Left ventricle myocardium superior (tissue), 1 donor: ENCODE data around the gene FAM217A. TPM values are rescaled to one million over a fixed set of nuclear protein-coding genes. Genes with fewer than 3 reads are reported as not detected.
"Not testable (repeated sequence)": the region's sequence is repeated elsewhere in the genome, so short reads cannot be mapped to it uniquely, and the experiment has no call there.

ENCODE experiments used
- ATAC-seq: fragments of 200-7000 bp; cut with Tn5 transposase; one replicate; pipeline ENCODE4 v1.9.1; 2020; ENCODE audit warnings: mild to moderate bottlenecking, moderate library complexity
- DNase-seq: peaks from one replicate; pipeline ENCODE4 v3.0.0-alpha.2; 2020
- intact Hi-C: fragments of 100-400 bp; cut with micrococcal nuclease; formaldehyde crosslinking; loops from one replicate; pipeline ENCODE4 v1.11.0; 2022
- total RNA-seq: library from RNA; stranded (reverse); fragmentation: NEBNext Ultra II Directional; extraction: Animal tissue kit (Norgen Biotek cat#: 25700); gene quantifications from one replicate; pipeline ENCODE4 v1.2.1, GENCODE V29; 2021
- donor health status: DM: no; HTN: yes; CAD: no; lungs with severe emphysema.

Gene FAM217A
- total RNA-seq, 1 donor from 2014 or later: not detected

DNA sequence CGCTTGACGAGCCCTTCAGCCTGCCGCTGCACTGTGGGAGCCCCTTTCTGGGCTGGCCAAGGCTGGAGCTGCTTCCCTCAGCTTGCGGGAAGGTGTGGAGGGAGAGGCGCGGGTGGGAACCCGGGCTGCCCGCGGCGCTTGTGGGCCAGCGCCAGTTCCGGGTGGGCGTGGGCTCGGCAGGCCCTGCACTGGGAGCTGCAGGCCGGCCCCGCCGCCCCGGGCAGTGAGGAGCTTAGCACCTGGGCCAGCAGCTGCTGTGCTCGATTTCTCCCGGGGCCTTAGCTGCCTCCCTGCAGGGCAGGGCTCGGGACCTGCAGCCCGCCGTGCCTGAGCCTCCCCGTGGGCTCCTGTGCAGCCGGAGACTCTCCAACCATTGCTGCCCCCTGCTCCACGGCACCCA lies 11.1 kb upstream of the FAM217A start:
- DNase-seq, intact Hi-C loops, ATAC-seq: not testable (repeated sequence)

DNA sequence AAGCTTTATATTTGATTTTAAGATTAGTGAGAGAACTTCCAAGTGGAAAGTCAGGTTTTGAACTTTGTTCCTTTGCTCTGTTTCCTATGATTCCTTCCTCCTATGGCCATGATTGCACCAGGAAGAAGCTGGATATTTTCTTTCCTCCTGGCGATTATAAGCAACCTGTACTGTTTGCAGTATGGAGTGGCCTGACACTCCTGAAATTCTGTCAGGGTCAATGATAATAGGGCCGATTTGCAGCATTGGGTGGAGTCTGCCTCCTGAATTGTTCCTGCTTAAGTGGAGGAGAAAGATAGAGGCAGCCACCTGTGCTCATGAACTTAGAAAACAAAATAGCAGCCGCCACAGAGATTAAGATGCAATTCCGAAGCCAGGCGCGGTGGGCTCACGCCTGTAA lies 9.8 kb upstream of the FAM217A start:
- ATAC-seq (no peak), DNase-seq (no peak)
- intact Hi-C loops: no loop called here

- ATAC-seq (no peak), DNase-seq (no peak)
- intact Hi-C loops: no loop called here
Observed at GRCh38 chr6:4085332-4085700, 6.4 kb upstream of the FAM217A start.

GRCh38 chr6:4084444-4085331 lies 5.8 kb upstream of the FAM217A start:
- ATAC-seq (no peak), DNase-seq (no peak)
- intact Hi-C loops: no loop called here

GRCh38 chr6:4074478-4075235 lies 4.3 kb downstream of the FAM217A start:
- ATAC-seq (no peak), DNase-seq (no peak)
- intact Hi-C loops: no loop called here

DNA sequence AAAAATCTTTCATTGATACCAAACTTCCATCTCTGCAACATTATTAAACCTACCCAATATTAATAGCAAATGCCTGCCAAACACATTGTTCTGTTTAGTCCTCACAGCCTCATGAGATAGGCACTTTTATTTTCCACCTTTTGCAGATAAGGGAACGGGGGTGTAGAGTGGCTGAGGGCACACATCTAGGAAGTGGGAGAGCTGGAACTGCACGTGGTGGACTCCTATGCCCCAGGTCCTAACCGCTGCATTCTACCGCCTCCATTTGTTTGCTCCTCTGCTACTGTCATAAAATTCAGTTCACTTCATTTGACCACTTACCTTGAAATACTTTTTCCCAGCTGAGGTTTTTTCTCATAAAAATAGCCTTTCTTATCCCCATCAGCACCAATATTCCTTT lies 7.6 kb downstream of the FAM217A start:
- intact Hi-C loops: no loop called here
- no peak for ATAC-seq
- DNase-seq: no peak

DNA sequence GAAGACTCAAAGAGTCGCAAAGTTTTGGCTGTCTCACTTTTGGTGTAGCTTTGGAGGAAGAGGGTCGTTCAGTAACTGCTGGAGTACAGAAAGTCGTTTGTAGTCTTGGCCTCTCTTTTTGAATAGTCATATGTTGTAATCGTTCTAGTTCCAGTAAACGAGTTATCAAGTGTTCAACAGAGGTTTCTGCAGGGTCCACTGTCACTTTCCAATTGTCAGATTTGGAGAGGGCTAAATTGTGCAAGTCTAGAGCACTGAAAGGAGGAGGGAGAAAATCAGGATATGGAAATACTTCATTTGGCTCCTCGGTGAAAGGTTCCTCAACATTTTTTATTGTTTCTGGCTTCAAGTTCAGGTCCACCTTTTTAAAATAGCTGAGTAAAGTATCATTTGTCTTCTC lies 9.7 kb downstream of the FAM217A start:
- ATAC-seq (no peak), DNase-seq (no peak)
- intact Hi-C loops: no loop called here

- intact Hi-C loops: no loop called here
- no peak for ATAC-seq
- no peak for DNase-seq
Observed at GRCh38 chr6:4067673-4068072, 11.3 kb downstream of the FAM217A start.

DNA sequence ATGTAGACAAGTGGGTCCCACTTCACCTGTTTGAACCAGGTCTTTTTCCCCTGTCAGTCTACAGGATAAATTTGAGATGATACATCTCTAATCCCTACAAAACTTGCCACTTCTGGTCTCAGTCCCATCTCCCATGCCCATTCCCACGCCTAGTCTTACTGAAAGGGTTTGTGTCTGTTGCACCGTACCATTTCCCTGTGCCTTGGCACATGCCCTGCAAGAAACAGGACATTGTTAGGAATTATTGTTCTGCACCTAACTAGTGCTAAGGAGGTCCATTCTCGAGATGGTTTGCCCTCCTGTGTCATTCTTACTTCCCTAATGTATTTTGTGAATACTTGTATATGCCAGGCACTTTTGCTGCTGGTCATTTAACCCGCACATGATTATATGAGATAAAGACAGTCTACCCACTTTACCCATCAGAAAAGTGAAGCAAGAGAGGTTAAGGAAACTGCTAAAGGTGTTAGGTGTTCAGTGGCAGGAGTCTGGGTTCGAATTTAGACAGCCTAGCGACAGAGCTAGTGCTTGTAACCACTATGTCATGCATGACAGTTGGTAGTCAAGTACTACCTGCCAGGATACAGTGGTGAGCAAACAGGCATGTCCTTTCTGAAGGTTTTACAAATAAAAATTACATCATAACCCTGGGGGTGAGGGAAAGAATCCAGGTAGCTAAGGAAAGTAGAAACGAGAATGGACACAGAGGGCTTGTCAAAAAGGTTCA lies 12.7 kb downstream of the FAM217A start:
- no peak for ATAC-seq
- intact Hi-C loops: no loop called here
- DNase-seq: no peak

DNA sequence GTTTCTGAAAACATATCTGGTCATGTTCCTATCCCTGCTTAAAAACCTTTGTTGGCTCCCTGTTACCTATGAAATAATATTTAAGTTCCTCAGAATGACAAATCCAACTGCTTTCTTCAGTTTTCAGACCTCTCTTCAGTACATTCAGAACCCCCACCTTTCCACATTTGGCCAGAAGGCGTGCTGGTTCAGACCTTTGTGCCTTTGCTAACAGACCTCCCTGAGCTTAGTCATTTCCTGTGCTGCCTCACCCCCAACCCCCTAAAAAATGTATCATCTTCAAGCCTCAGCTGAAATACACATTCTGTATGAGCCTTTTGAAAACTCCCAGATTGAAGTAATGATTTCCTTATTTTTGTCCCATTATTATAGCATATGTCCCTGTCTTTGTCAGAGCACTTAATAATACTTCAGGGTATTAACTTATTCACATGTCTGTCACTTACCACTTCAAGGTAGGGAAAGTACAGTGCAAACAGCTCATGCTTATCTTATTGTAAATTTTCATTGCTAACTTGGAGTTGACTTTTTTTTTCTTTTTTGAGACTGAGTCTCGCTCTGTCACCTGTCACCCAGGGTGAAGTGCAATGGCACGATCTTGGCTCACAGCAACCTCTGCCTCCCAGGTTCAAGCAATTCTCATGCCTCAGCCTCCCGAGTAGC lies 19.7 kb downstream of the FAM217A start:
- intact Hi-C loops: no loop called here
- DNase-seq: no peak
- ATAC-seq: no peak

DNA sequence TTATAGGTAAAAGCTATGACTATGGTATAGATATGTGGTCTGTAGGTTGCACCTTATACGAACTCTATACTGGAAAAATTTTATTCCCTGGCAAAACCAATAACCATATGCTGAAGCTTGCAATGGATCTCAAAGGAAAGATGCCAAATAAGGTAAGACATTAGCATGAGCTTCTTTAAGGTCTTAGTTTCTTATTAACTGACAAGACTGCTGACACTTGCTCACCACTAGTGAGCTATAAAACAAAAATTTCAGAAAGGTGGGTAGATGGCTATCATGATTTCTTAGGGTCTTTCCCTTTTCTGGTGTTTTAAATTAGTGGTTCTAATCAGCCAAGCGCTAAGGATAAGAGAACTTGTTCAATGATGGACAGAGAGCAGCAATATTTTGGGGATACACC lies 21.9 kb downstream of the FAM217A start:
- DNase-seq: no peak
- intact Hi-C loops: no loop called here
- ATAC-seq: no peak

DNA sequence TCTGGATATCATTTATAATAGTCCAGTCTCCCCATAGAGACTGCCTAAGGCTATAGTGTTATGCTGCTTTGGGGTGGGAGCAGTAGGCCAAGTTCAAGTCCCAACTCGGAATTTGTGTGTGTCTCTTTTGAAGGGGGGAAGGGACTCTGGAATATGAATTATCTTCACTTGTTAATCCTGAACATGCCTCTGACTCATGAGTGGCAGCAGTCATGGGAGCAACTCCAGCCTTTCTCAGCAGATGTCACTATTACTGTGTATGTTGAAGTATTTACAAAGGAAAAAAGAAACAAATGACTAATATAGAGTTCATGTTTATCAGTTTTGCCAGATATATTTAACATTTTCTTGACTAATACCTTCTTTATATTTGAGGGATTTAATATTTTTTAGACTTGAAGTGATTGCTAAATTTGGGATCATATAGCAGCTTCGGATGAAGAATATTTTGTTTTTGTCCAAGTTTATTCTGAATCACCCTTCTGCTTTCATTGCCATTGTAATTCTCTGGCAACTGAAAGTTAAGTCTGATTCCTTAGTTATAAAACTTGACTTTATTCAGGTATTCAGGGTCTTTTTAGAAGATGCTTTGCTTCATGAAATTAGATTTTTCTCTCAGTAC lies 23.4 kb downstream of the FAM217A start:
- DNase-seq (no peak), ATAC-seq (peak; percentile 86)
- intact Hi-C loops: no loop called here

DNA sequence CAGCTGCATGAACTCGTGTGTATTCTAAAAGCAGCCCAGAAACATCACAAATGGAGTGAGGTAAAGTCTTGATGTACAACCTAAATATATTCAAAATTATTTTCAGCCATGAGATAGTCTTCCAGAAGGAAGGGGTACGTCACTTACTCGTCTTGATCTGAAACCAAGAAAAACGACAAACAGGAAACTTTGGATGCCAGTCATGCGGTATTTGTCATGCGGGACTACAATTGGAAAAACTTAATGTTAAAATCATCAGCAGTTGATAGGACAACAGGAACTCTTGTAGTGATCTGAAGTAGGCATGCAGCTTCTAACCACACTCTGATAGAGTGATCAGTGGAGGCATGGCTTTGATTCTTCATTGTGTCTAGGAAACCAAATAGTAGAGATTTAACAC lies 29.7 kb downstream of the FAM217A start:
- no peak for ATAC-seq
- no peak for DNase-seq
- intact Hi-C loops: loop anchor here (10.0 kb wide), 1 partner anchor 76 kb away; no protein-coding TSS in a partner anchor

GRCh38 chr6:4041480-4041879 lies 37.5 kb downstream of the FAM217A start:
- no peak for DNase-seq
- ATAC-seq: no peak
- intact Hi-C loops: loop anchor here (10.0 kb wide), 1 partner anchor 83 kb away; no protein-coding TSS in a partner anchor

DNA sequence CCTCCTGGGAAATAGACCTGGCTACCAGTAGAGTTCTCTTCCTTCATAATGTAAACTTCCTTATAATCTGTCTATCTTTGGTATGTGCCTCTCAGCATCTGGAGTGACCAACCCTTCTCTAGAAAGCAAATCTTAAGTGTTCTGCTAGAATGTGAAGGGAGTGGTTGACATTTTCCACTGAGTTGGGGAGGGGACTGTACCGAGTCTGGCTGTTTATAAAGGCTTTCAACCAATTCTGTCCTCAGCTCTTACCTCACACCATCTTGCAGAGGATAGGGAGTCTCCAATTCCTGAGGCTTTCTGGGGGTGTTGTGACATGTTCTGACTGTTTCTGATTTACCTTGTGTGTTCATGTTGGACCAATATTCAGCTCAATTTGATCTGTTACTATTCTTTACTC lies 39.6 kb downstream of the FAM217A start:
- no peak for ATAC-seq
- intact Hi-C loops: no loop called here

DNA sequence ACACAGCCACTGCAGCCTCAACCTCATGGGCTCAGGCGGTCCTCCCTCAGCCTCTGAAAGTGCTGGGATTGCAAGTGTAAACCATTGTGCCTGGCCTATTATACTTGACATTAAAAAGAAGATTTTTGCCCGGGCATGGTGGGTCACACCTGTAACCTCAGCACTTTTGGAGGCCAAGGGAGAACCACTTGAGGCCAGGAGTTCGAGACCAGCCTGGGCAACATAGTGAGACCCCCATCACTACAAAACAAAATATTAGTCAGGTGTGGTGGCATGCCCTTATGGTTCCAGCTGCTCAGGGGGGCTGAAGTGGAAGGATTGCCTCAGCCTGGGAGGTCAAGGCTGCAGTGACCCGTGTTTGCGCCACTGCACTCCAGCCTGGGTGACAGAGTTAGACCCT lies 42.4 kb downstream of the FAM217A start:
- intact Hi-C loops: no loop called here
- ATAC-seq: no peak
- no peak for DNase-seq

More for the DNA sequence above, 39.6 kb downstream of the FAM217A start:
- DNase-seq: no peak

DNA sequence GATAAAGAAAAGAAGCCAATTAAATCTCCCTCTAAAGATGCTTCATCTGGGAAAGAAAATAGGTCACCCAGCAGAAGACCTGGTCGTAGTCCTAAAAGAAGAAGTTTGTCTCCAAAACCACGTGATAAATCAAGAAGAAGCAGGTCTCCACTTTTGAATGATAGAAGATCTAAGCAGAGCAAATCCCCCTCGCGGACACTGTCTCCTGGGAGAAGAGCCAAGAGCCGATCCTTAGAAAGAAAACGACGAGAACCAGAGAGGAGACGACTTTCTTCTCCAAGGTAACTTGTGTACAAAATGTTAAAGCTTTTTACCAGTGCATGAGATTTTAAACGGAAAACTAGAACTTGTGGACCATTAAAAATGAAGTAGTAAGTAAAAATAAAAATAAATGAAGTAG lies 46.5 kb downstream of the FAM217A start:
- no peak for DNase-seq
- ATAC-seq: no peak
- intact Hi-C loops: no loop called here

DNA sequence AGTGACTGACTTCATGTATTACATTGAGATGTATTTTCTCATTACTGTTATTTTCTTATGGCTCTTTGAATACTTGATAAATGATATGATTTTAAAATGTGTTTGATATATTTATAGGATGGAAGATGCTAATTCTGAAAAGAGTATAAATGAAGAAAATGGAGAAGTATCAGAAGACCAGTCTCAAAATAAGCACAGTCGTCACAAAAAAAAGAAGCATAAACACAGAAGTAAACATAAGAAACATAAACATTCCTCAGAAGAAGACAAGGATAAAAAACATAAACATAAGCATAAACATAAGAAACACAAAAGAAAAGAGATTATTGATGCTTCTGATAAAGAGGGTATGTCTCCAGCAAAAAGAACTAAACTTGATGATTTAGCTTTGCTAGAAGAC lies 47.5 kb downstream of the FAM217A start:
- DNase-seq (no peak), ATAC-seq (no peak)
- intact Hi-C loops: no loop called here

- no peak for DNase-seq
- intact Hi-C loops: no loop called here
- ATAC-seq: no peak
Observed at GRCh38 chr6:4030669-4031068, 48.3 kb downstream of the FAM217A start.
